HCT116 (cell line): ENCODE data around the gene RLF. TPM values are rescaled to one million over a fixed set of nuclear protein-coding genes. Genes with fewer than 3 reads are reported as not detected.

ENCODE experiments used
- ATAC-seq: fragments of 200-7000 bp; cut with Tn5 transposase; 2 replicates; pipeline ENCODE4 v1.9.1; 2020; ENCODE audit warnings: mild to moderate bottlenecking, moderate library complexity
- BruUV-seq: library from RNA; stranded (reverse); fragments of 400-500 nt; replicated peaks from 2 replicates; lab custom pipeline; 2021; lab: Mats Ljungman, UMichigan
- CTCF ChIA-PET: fragments of 300-600 bp; sonication (Branson Sonifier 250); formaldehyde crosslinking; loops from one replicate; lab custom pipeline; 2021; ENCODE audit warnings: antibody characterized with exemption; lab: Charles Lee
- POLR2A ChIA-PET: fragments of 300-600, 350-600 bp; sonication (Branson Sonifier 250); formaldehyde crosslinking; loops from one replicate; lab custom pipeline; 2021; ENCODE audit warnings: antibody characterized with exemption; lab: Charles Lee
- RAD21 ChIA-PET, 2 experiments: fragments of 300-600 bp; sonication (Branson Sonifier 250); formaldehyde crosslinking; loops; one replicate each; lab custom pipeline; 2023; ENCODE audit warnings: low total read pairs in 2 of 2; ENCODE audit not compliant: uncharacterized antibody in 2 of 2, unreplicated experiment in 2 of 2, low non-redundant PET in 1 of 2; lab: Charles Lee
- DNase-seq: peaks from one replicate; pipeline ENCODE4 v3.0.0-alpha.2; 2010; ENCODE audit warnings: low read depth, low spot score
- H2AFZ ChIP-seq: fragments of 200-600 bp; shearing (Covaris generic), sonication (generic); 2 replicates; pipeline ENCODE4 v1.6.1; 2017; ENCODE audit warnings: low read depth, mixed run types, mixed read lengths, antibody characterized with exemption, low read length; ENCODE audit not compliant: poor library complexity, severe bottlenecking
- H3K27ac ChIP-seq: 2 replicates; pipeline ENCODE4 v1.5.1; 2012; ENCODE audit warnings: low read depth, low read length
- H3K27me3 ChIP-seq: fragments of 200-600 bp; sonication (generic); 2 replicates; pipeline ENCODE4 v1.6.1; 2016; ENCODE audit warnings: mixed run types, low read length, mixed read lengths; ENCODE audit not compliant: insufficient read depth
- H3K36me3 ChIP-seq, 2 experiments: fragments of 200-500 bp in 1 of 2; fragments of 200-600 bp in 1 of 2; sonication (Bioruptor generic) in 1 of 2; sonication (generic) in 1 of 2; 2 replicates each; pipeline versions ENCODE4 v1.5.1 to v1.6.1; 2014 to 2016; ENCODE audit warnings: low read length in 2 of 2, inconsistent platforms in 1 of 2, mixed read lengths in 1 of 2, mixed run types in 1 of 2; ENCODE audit not compliant: insufficient read depth in 2 of 2, control insufficient read depth in 1 of 2
- H3K4me1 ChIP-seq, 2 experiments: fragments of 200-600 bp in 1 of 2; sonication (generic) in 1 of 2; 2 replicates each; pipeline versions ENCODE4 v1.5.1 to v1.6.1; 2012 to 2017; ENCODE audit warnings: low read length in 2 of 2, inconsistent platforms in 1 of 2, mild to moderate bottlenecking in 1 of 2, mixed read lengths in 1 of 2, mixed run types in 1 of 2, moderate library complexity in 1 of 2; ENCODE audit not compliant: insufficient read depth in 2 of 2, control insufficient read depth in 1 of 2
- H3K4me2 ChIP-seq: fragments of 200-600 bp; sonication (generic); 2 replicates; pipeline ENCODE4 v1.6.1; 2017; ENCODE audit warnings: mixed run types, low read length, mixed read lengths
- H3K4me3 ChIP-seq, 2 experiments: fragments of 200-600 bp in 1 of 2; sonication (generic) in 1 of 2; replicated peaks in 1 of 2; 2 replicates each; pipeline ENCODE4 v1.5.1; 2011 to 2016; ENCODE audit warnings: low read length in 2 of 2, control low read depth in 1 of 2, low read depth in 1 of 2, mild to moderate bottlenecking in 1 of 2, mixed read lengths in 1 of 2, mixed run types in 1 of 2
- H3K79me2 ChIP-seq: fragments of 200-600 bp; sonication (generic); 2 replicates; pipeline ENCODE4 v1.6.1; 2017; ENCODE audit warnings: mild to moderate bottlenecking, mixed run types, low read length, moderate library complexity, mixed read lengths; ENCODE audit not compliant: insufficient read depth
- H3K9ac ChIP-seq: fragments of 200-600 bp; sonication (generic); 2 replicates; pipeline ENCODE4 v1.6.1; 2016; ENCODE audit warnings: low read length, mixed read lengths
- H3K9me2 ChIP-seq: fragments of 200-600 bp; sonication (generic), shearing (Covaris generic); 2 replicates; pipeline ENCODE4 v1.6.1; 2017; ENCODE audit warnings: mixed run types, mild to moderate bottlenecking, moderate library complexity; ENCODE audit not compliant: insufficient read depth
- H3K9me3 ChIP-seq, 2 experiments: fragments of 200-500 bp in 1 of 2; fragments of 200-600 bp in 1 of 2; sonication (Bioruptor generic) in 1 of 2; sonication (generic) in 1 of 2; 2 replicates each; pipeline ENCODE4 v1.6.1; 2014 to 2017; ENCODE audit warnings: low read length in 2 of 2, mixed read lengths in 2 of 2, inconsistent platforms in 1 of 2, low read depth in 1 of 2, mild to moderate bottlenecking in 1 of 2, mixed run types in 1 of 2, moderate library complexity in 1 of 2; ENCODE audit not compliant: control insufficient read depth in 1 of 2, insufficient read depth in 1 of 2
- H4K20me1 ChIP-seq: fragments of 200-600 bp; sonication (generic), shearing (Covaris generic); 2 replicates; pipeline ENCODE4 v1.6.1; 2017; ENCODE audit warnings: mixed run types, mild to moderate bottlenecking, moderate library complexity; ENCODE audit not compliant: insufficient read depth
- CBX3 ChIP-seq: IDR thresholded peaks from 2 replicates; pipeline ENCODE4 v1.6.1; 2012; ENCODE audit warnings: low read depth
- CEBPB ChIP-seq: IDR thresholded peaks from 2 replicates; pipeline ENCODE4 v1.6.1; 2012; ENCODE audit warnings: low read depth
- CTCF ChIP-seq, 3 experiments: fragments of 200-600 bp in 1 of 3; sonication (generic) in 1 of 3; IDR thresholded peaks in 2 of 3; conservative IDR thresholded peaks in 1 of 3; 2 replicates each; pipeline ENCODE4 v1.5.1; 2012 to 2017; ENCODE audit warnings: low read depth in 2 of 3, low read length in 2 of 3, antibody characterized with exemption in 1 of 3, borderline replicate concordance in 1 of 3, control low read depth in 1 of 3, mild to moderate bottlenecking in 1 of 3, mixed read lengths in 1 of 3, mixed run types in 1 of 3, moderate library complexity in 1 of 3; ENCODE audit not compliant: insufficient read depth in 1 of 3
- EGR1 ChIP-seq: IDR thresholded peaks from 2 replicates; pipeline ENCODE4 v1.6.1; 2012; ENCODE audit warnings: low read depth
- FOSL1 ChIP-seq: IDR thresholded peaks from 2 replicates; pipeline ENCODE4 v1.6.1; 2012; ENCODE audit warnings: low read depth
- JUND ChIP-seq: IDR thresholded peaks from 2 replicates; pipeline ENCODE4 v1.6.1; 2012
- POLR2AphosphoS5 ChIP-seq: IDR thresholded peaks from 2 replicates; pipeline ENCODE4 v1.6.1; 2011; ENCODE audit warnings: mild to moderate bottlenecking, low read depth, low read length, moderate library complexity
- RAD21 ChIP-seq: IDR thresholded peaks from 2 replicates; pipeline ENCODE4 v1.6.1; 2012; ENCODE audit warnings: low read depth, mild to moderate bottlenecking
- SIN3A ChIP-seq: IDR thresholded peaks from 2 replicates; pipeline ENCODE4 v1.6.1; 2012; ENCODE audit warnings: low read depth
- SP1 ChIP-seq: IDR thresholded peaks from 2 replicates; pipeline ENCODE4 v1.6.1; 2012; ENCODE audit warnings: low read depth
- SRF ChIP-seq: IDR thresholded peaks from 2 replicates; pipeline ENCODE4 v1.6.1; 2012; ENCODE audit warnings: low read depth
- TCF7L2 ChIP-seq: IDR thresholded peaks from 2 replicates; pipeline ENCODE4 v1.7.0; 2011; ENCODE audit warnings: borderline replicate concordance, inconsistent platforms; ENCODE audit not compliant: insufficient read depth, insufficient read length; ENCODE audit errors: extremely low read depth
- ZNF274 ChIP-seq: fragments of 200-500 bp; sonication (Bioruptor generic); IDR thresholded peaks from 2 replicates; pipeline ENCODE4 v1.6.1; 2014; ENCODE audit warnings: mild to moderate bottlenecking, low read depth, low read length, inconsistent platforms
- intact Hi-C: fragments of 100-400 bp; cut with micrococcal nuclease; formaldehyde crosslinking; loops from 2 replicates; pipeline ENCODE4 v1.10.0; 2022
- total RNA-seq: library from RNA; stranded (reverse); gene quantifications from one replicate; pipeline ENCODE4 v1.2.1, GENCODE V29; 2021; ENCODE audit not compliant: unreplicated experiment
- TF ChIP-seq, protein P1 (sequence below): IDR thresholded peaks from 2 replicates; pipeline ENCODE4 v1.6.1; 2012; ENCODE audit warnings: low read depth

RLF gene
- total RNA-seq, 1 experiment from 2014 or later, result 20.5 TPM

DNA sequence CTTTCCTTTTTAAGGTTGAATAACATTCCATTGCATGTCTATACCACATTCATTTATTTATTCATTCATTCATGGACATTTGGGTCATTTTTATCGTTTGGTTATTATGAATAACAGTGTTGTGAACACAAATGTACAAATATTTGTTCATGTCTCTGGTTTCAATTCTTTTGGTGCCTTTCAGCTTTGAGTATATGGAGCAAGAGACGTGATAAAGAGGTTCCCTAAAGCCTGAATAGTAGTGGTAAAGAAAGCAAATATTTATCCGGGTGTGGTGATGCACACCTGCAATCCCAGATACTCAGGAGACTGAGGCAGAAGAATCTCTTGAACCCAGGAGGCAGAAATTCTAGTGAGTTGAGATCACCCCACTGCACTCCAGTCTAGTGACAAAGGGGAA, 5.3 kb upstream of the RLF start:
- Histone ChIP-seq H3K9me3 (no peaks in the 10 kb centered on the region), H3K36me3 (no peaks in the 10 kb centered on the region), H3K79me2 (no peaks in the 10 kb centered on the region; the same call in 1 of the 2 replicates), H4K20me1 (no peaks in the 10 kb centered on the region), H3K9ac (no peak overlapping the region), H3K27ac (no peak overlapping the region), H2AFZ (no peak overlapping the region), H3K4me3 (no peak overlapping the region), H3K4me2 (no peak overlapping the region), H3K4me1 (peaks cover 2 to 6% of the 10 kb centered on the region in 2 experiments; a peak in 2 of 4 replicates), H3K9me2 (no peaks in the 10 kb centered on the region), H3K27me3 (no peaks in the 10 kb centered on the region)
- ChIA-PET CTCF (interaction anchor here (0.9 to 1.5 kb wide), 2 partner anchors 12 to 183 kb away, joined by 3 to 4 read pairs; no protein-coding TSS in a partner anchor), RAD21 (no interaction called here), POLR2A (no interaction called here)
- ATAC-seq (no peak), DNase-seq (no peak)
- no TSS peak for BruUV-seq
- TF ChIP-seq SIN3A (no peak), SRF (no peak), RAD21 (no peak), ZNF274 (no peak), CTCF (IDR thresholded peaks at IDR 0.05 in 2 of 3, conservative IDR thresholded peaks at IDR 0.05 in 1 of 3; ENCODE audit: borderline replicate concordance in 1 of 3, insufficient read depth in 1 of 3, low read depth in 2 of 3, low read length in 2 of 3) (no peak), TCF7L2 (no peak), CEBPB (no peak), SP1 (no peak), JUND (no peak), FOSL1 (no peak), CBX3 (no peak), EGR1 (no peak), POLR2AphosphoS5 (no peak)
- TF ChIP-seq, protein P1, sequence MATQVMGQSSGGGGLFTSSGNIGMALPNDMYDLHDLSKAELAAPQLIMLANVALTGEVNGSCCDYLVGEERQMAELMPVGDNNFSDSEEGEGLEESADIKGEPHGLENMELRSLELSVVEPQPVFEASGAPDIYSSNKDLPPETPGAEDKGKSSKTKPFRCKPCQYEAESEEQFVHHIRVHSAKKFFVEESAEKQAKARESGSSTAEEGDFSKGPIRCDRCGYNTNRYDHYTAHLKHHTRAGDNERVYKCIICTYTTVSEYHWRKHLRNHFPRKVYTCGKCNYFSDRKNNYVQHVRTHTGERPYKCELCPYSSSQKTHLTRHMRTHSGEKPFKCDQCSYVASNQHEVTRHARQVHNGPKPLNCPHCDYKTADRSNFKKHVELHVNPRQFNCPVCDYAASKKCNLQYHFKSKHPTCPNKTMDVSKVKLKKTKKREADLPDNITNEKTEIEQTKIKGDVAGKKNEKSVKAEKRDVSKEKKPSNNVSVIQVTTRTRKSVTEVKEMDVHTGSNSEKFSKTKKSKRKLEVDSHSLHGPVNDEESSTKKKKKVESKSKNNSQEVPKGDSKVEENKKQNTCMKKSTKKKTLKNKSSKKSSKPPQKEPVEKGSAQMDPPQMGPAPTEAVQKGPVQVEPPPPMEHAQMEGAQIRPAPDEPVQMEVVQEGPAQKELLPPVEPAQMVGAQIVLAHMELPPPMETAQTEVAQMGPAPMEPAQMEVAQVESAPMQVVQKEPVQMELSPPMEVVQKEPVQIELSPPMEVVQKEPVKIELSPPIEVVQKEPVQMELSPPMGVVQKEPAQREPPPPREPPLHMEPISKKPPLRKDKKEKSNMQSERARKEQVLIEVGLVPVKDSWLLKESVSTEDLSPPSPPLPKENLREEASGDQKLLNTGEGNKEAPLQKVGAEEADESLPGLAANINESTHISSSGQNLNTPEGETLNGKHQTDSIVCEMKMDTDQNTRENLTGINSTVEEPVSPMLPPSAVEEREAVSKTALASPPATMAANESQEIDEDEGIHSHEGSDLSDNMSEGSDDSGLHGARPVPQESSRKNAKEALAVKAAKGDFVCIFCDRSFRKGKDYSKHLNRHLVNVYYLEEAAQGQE, result no peak
- intact Hi-C loops, result no loop called here
